GM12892 (cell line): ENCODE data around the gene EXOC1L.

Experiments used
- POLR2A ChIP-seq: IDR thresholded peaks from 2 replicates; pipeline ENCODE4 v1.6.1; 2011; ENCODE audit warnings: low read depth, low read length, control low read depth
- TAF1 ChIP-seq: IDR thresholded peaks from 2 replicates; pipeline ENCODE4 v1.6.1; 2011; ENCODE audit warnings: low read depth, mild to moderate bottlenecking, control low read depth, low read length, borderline replicate concordance

DNA sequence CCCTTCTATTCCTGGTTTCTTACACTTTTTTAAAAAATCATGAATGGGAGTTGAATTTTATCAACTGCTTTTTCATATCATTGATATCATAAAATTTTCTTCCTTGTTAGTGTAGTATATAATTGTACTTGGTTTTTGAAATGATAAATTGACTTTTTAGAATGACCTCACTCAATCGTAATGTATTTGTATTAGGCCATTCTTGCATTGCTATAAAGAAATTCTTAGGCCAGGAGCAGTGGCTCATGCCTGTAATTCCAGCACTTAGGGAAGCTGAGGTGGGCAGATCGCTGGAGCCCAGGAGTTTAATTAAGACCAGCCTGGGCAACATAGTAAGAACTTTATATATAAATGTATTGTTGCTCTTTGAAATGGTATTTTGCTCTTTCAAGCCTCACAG is 40.1 kb downstream of the EXOC1L start:
- TF ChIP-seq POLR2A (no peak), TAF1 (no peak)
